Posterior vena cava (tissue), 2 donors: ENCODE data around the gene TMEM72. TPM values are rescaled to one million over a fixed set of nuclear protein-coding genes. Genes with fewer than 3 reads are reported as not detected.

Source experiments
- DNase-seq: peaks from one replicate; pipeline ENCODE4 v3.0.0-alpha.2; 2020; ENCODE audit warnings: low spot score
- intact Hi-C, 2 donors: fragments of 100-400 bp; cut with DNase I; formaldehyde crosslinking; loops; one replicate each; pipeline versions ENCODE4 v1.14.1 to v1.14.2; 2022 to 2023
- total RNA-seq, 2 donors: library from RNA; stranded (reverse); fragmentation: NEBNext Ultra II Directional; extraction: Animal tissue kit (Norgen Biotek cat#: 25700); gene quantifications; one replicate each; pipeline ENCODE4 v1.2.1, GENCODE V29; 2021
- donor health status: DM: yes; HTN: yes; CAD: no.
- donor health status: DM: yes; HTN: yes; CAD: no.

The TMEM72 gene
- total RNA-seq, 2 donors from 2014 or later = not detected

- intact Hi-C loops = no loop called here
- DNase-seq = no peak
Measured at GRCh38 chr10:44885710-44886109, 25.4 kb upstream of the TMEM72 start.

GRCh38 chr10:44886966-44887365 is 24.2 kb upstream of the TMEM72 start:
- no peak for DNase-seq
- intact Hi-C loops = no loop called here

GRCh38 chr10:44888886-44889285 is 22.3 kb upstream of the TMEM72 start:
- DNase-seq = no peak
- intact Hi-C loops = no loop called here

- intact Hi-C loops = no loop called here
- DNase-seq = no peak
Measured at GRCh38 chr10:44889834-44890233, 21.3 kb upstream of the TMEM72 start.

GRCh38 chr10:44890696-44891563 is 20.2 kb upstream of the TMEM72 start:
- intact Hi-C loops = no loop called here
- DNase-seq = no peak

- intact Hi-C loops = no loop called here
- no peak for DNase-seq
Measured at GRCh38 chr10:44891721-44892120, 19.4 kb upstream of the TMEM72 start.

- no peak for DNase-seq
- intact Hi-C loops = no loop called here
Measured at GRCh38 chr10:44893604-44894468, 17.3 kb upstream of the TMEM72 start.

GRCh38 chr10:44894691-44895090 is 16.4 kb upstream of the TMEM72 start:
- DNase-seq = no peak
- intact Hi-C loops = no loop called here

- no peak for DNase-seq
- intact Hi-C loops = no loop called here
Measured at GRCh38 chr10:44895280-44895679, 15.9 kb upstream of the TMEM72 start.

- DNase-seq = no peak
- intact Hi-C loops = no loop called here
Measured at GRCh38 chr10:44897049-44897448, 14.1 kb upstream of the TMEM72 start.

GRCh38 chr10:44898665-44899064 is 12.5 kb upstream of the TMEM72 start:
- DNase-seq = no peak
- intact Hi-C loops = no loop called here

- DNase-seq = no peak
- intact Hi-C loops = no loop called here
Measured at GRCh38 chr10:44899450-44900080, 11.6 kb upstream of the TMEM72 start.

- intact Hi-C loops = loop anchor here in 1 of 2 donors (2.0 kb wide), 1 partner anchor 20 kb away; no protein-coding TSS in a partner anchor
- DNase-seq = peak; percentile 31
Measured at GRCh38 chr10:44902941-44903545, 8.1 kb upstream of the TMEM72 start.

GRCh38 chr10:44906486-44906885 is 4.7 kb upstream of the TMEM72 start:
- DNase-seq = peak; percentile 22
- intact Hi-C loops = no loop called here

- intact Hi-C loops = no loop called here
- DNase-seq = peak; percentile 24
Measured at GRCh38 chr10:44907556-44907955, 3.6 kb upstream of the TMEM72 start.

- peak; percentile 73 for DNase-seq
- intact Hi-C loops = no loop called here
Measured at GRCh38 chr10:44908066-44908749, 2.9 kb upstream of the TMEM72 start.

- peak; percentile 60 for DNase-seq
- intact Hi-C loops = no loop called here
Measured at GRCh38 chr10:44908936-44909630, 2.1 kb upstream of the TMEM72 start.

GRCh38 chr10:44909910-44910309 is 1.2 kb upstream of the TMEM72 start:
- intact Hi-C loops = no loop called here
- DNase-seq = no peak
